ENCODE results near the gene AFF3. TPM values are rescaled to one million over a fixed set of nuclear protein-coding genes. Genes with fewer than 3 reads are reported as not detected.

The AFF3 gene
- total and polyA plus RNA-seq, 2 of the 8 experiments (the other 6 are each of a cell fraction or from before 2014, with no cell fraction given), result 0.27 to 3.0 TPM

DNA sequence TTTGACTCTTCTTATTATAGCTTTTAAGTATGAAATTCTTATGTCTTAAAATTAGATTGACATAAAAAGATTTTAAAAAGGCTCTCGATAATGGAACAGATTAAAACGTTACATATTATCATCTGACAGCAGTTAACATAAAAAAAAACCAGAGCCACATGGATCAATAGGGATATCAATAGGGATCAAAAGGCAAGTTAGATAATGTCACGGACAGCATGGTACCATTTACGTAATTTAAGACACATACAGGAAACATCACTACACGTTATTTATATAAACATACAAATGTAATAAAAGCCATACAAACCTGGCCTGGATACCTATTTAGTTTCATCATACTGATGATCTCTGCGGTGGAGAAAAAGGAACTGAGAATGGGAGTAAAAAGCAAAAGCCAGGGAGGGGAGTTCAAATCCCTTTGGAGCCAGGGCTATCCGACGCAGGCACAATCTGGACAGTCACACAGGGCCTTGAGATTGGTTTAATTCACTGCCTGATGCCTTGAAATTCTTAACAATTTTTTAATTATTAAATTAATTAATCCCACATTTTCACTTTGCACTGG, 227.2 kb downstream of the AFF3 start:
- Histone ChIP-seq H4K20me1 (replicated peaks in 1 of 2; ENCODE audit: control insufficient read depth in 1 of 2, insufficient read depth in 2 of 2, low read length in 2 of 2) (no peaks in the 10 kb centered on the region), H2BK120ac (replicated peaks; ENCODE audit: low read depth, low read length) (no peak overlapping the region), H4K91ac (replicated peaks; ENCODE audit: insufficient read length, low read length) (no peak overlapping the region), H3K4me1 (replicated peaks in 1 of 4; ENCODE audit: control insufficient read depth in 3 of 4, insufficient read depth in 4 of 4, low read length in 3 of 4) (no peaks in the 10 kb centered on the region; a peak in 1 of 7 replicates), H3K4ac (replicated peaks; ENCODE audit: insufficient read length, low read depth, low read length) (no peak overlapping the region), H3K4me3 (ENCODE audit: extremely low read depth in 1 of 4, insufficient read depth in 2 of 4, low read depth in 3 of 4, low read length in 4 of 4) (no peak overlapping the region), H4K8ac (ENCODE audit: extremely low read depth, insufficient read depth, low read length) (no peak overlapping the region), H3K27me3 (replicated peaks in 1 of 4; ENCODE audit: control insufficient read depth in 3 of 4, extremely low read depth in 1 of 4, insufficient read depth in 3 of 4, low read length in 3 of 4) (no peaks in the 10 kb centered on the region), H2AFZ (ENCODE audit: low read length) (no peak overlapping the region), H3K23me2 (ENCODE audit: low read depth, low read length) (no peaks in the 10 kb centered on the region), H3K23ac (ENCODE audit: insufficient read length) (no peak overlapping the region), H3K79me1 (ENCODE audit: low read depth, low read length) (no peaks in the 10 kb centered on the region), H2BK12ac (ENCODE audit: low read depth, low read length) (no peak overlapping the region), H2BK20ac (ENCODE audit: low read length) (no peak overlapping the region), H3K14ac (ENCODE audit: insufficient read length) (no peak overlapping the region), H4K5ac (ENCODE audit: insufficient read length, low read depth, low read length) (no peak overlapping the region), H3K56ac (replicated peaks; ENCODE audit: insufficient read length, low read depth, low read length) (no peak overlapping the region), H2AK5ac (ENCODE audit: low read depth, low read length) (no peak overlapping the region), H3K27ac (ENCODE audit: low read depth, low read length) (no peak overlapping the region), H3K36me3 (ENCODE audit: control insufficient read depth in 2 of 4, insufficient read depth in 4 of 4, low read length in 3 of 4) (no peaks in the 10 kb centered on the region), H3K79me2 (ENCODE audit: control insufficient read depth in 1 of 2, insufficient read depth in 2 of 2, low read length in 2 of 2) (no peaks in the 10 kb centered on the region), H2BK15ac (ENCODE audit: low read length) (no peak overlapping the region), H3K4me2 (ENCODE audit: insufficient read depth in 1 of 2, low read depth in 2 of 2, low read length in 2 of 2) (no peak overlapping the region), H2BK5ac (ENCODE audit: low read depth, low read length) (no peak overlapping the region), H3K9ac (replicated peaks in 1 of 4; ENCODE audit: extremely low read depth in 1 of 4, low read depth in 3 of 4, low read length in 3 of 4) (no peak overlapping the region), H3K9me3 (ENCODE audit: insufficient read depth in 2 of 2, low read depth in 1 of 2, low read length in 1 of 2) (no peaks in the 10 kb centered on the region), H3K18ac (ENCODE audit: extremely low read depth, low read length) (no peak overlapping the region)
- DNase-seq (ENCODE audit: low read depth in 1 of 2, low spot score in 2 of 2), result no peak
- 95% methylated on average over 8 of the region's 8 CpGs; no CpG with 5 or more reads in 1 of the 2 experiments for WGBS, 2 experiments (ENCODE audit: extremely low coverage in 1 of 2, insufficient coverage in 1 of 2, insufficient read length in 1 of 2, insufficient replicate concordance in 2 of 2, low coverage in 1 of 2, low lambda C conversion rate in 2 of 2, missing lambda C conversion rate in 1 of 2)
- ChIA-PET POLR2A (ENCODE audit: partially characterized antibody) (no interaction called here), CTCF (ENCODE audit: partially characterized antibody) (interaction anchor here (0.6 kb wide), 1 partner anchor 370 kb away, joined by 3 read pairs; no protein-coding TSS in a partner anchor)
- no peak for FAIRE-seq
- no peak for TF ChIP-seq RXRA (IDR thresholded peaks at IDR 0.05; ENCODE audit: insufficient read depth, low read depth, low read length)
- no peak for TF ChIP-seq RBBP5 (IDR thresholded peaks at IDR 0.05; ENCODE audit: borderline replicate concordance, low read depth, low read length)
- no peak for TF ChIP-seq JUN (IDR thresholded peaks at IDR 0.05; ENCODE audit: low read depth, low read length)
- TF ChIP-seq ZNF274 (IDR thresholded peaks at IDR 0.05; ENCODE audit: borderline replicate concordance, extremely low read depth, low read length), result no peak
- TF ChIP-seq RFX5 (IDR thresholded peaks at IDR 0.05; ENCODE audit: borderline replicate concordance, low read depth, low read length), result no peak
- no peak for TF ChIP-seq ATF3 (IDR thresholded peaks at IDR 0.05; ENCODE audit: insufficient read depth, low read depth, low read length)
- no peak for TF ChIP-seq HDAC6 (IDR thresholded peaks at IDR 0.05; ENCODE audit: low read depth, low read length)
- TF ChIP-seq CREB1 (IDR thresholded peaks at IDR 0.05), result no peak
- TF ChIP-seq BRCA1 (IDR thresholded peaks at IDR 0.05; ENCODE audit: low read depth, low read length), result no peak
- TF ChIP-seq NRF1 (IDR thresholded peaks at IDR 0.05; ENCODE audit: low read depth, low read length), result no peak
- no peak for TF ChIP-seq TAF7 (optimal IDR thresholded peaks at IDR 0.05; ENCODE audit: borderline replicate concordance, low read depth, low read length)
- TF ChIP-seq USF2 (IDR thresholded peaks at IDR 0.05; ENCODE audit: low read length), result no peak
